GM21723 (cell line): ENCODE measurements around the gene ESPNL.
"Not testable (repeated sequence)": the region's sequence is repeated elsewhere in the genome, so short reads cannot be mapped to it uniquely, and the experiment has no call there.

ENCODE experiments used
- ATAC-seq: cut with Tn5 transposase; IDR thresholded peaks from one replicate; pipeline ENCODE4 v1.9.1; 2021; ENCODE audit warnings: mild to moderate bottlenecking, moderate library complexity; ENCODE audit not compliant: unreplicated experiment

ESPNL gene

GRCh38 chr2:238114331-238114841 is 14.2 kb downstream of the ESPNL start:
- ATAC-seq = no peak

DNA sequence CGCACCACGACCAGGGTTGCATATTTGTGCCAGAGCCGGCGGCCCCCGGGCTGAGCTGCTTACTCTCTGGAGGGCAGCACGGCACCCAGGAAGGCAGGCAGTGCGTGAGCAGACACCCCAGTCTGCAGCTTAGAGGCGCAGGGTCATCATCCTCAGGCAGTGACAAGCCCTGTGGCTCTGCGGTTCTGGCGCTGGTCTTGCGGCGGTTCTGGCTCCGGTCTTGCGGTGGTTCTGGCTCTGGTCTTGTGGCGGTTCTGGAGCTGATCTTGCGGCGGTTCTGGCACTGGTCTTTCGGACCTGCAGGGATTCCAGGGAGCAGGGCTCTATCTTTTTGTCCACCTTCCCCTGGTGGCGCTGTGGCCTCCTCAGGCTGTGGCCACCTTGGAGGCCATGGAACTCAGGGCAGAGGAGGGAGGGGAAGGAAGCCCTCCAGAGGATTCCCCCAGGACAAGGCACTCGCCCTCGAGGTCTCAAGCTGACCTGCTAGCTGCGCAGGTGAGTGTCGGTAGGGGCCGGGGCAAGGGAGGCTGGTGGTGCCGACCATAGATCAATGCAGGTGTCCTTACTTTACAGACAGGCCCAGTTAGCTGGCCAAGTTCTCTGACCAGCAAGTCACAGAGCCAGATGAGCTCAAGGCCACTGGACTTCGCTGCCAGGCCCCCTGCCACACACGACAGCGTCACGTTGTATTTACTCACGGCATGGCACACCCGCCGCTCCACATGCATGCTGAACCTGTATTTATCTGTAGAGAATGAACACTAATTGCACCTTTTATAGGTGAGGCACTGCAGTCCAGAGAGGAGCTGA is 14.9 kb downstream of the ESPNL start:
- no peak for ATAC-seq

DNA sequence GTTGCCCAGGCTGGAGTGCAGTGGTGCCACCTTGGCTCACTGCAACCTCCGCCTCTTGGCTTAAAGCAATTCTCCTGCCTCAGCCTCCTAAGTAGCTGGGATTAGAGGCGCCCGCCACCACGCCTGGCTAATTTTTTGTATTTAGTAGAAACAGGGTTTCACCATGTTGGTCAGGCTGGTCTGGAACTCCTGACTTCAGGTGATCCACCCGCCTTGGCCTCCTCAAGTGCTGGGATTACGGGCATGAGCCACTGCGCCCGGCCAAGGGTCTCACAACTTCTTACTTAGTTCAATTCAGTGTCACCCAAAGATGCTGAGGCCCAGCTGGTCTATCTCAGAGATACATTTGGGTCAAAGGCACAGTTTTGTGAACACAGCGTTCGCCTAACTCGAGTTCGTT is 15.6 kb downstream of the ESPNL start:
- ATAC-seq = not testable (repeated sequence)

DNA sequence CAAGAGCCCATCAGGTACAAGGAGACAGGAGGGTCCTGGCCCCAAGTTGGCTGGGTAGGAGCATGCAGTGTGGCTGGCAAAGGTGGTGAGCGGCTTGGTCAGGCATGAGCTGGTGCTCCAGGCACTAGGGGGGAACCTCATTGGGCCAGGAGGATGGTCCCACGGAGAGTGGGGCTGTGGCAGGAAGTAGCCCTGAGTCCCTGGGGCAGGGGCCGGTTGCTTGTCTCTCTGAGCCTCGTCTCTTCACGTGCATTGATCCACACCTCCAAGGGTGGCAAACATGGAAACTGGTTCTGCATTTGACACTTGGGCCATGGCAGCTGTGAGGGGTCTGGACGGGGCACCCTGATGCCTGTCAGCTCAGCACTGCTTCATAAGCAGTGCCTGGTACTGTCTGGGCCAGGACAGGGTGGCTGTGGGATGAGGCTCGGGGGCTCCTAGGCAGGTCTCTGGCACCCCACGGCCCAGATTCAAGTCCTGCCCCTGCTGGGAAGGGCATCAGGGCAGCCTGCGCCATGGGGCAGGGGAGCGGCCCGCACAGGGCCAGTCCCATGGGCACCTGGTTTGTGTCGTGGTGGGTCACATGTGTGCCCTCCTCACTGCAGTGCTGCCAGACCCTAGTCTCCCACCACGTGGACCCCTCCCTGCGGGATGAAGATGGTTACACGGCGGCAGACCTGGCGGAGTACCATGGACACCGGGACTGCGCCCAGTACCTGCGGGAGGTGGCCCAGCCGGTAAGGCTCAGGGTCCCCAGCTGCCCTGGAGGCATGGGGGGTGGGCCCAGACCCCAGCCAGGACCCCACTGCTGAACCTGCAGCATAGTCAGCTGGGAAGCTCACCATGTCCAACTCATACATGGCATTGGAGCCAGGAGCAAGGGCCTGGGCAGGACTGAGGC is 16.4 kb downstream of the ESPNL start:
- ATAC-seq = no peak

- ATAC-seq = no peak
Observed at GRCh38 chr2:238117199-238118154, 17.3 kb downstream of the ESPNL start.

GRCh38 chr2:238119756-238120462 is 19.8 kb downstream of the ESPNL start:
- ATAC-seq = no peak

DNA sequence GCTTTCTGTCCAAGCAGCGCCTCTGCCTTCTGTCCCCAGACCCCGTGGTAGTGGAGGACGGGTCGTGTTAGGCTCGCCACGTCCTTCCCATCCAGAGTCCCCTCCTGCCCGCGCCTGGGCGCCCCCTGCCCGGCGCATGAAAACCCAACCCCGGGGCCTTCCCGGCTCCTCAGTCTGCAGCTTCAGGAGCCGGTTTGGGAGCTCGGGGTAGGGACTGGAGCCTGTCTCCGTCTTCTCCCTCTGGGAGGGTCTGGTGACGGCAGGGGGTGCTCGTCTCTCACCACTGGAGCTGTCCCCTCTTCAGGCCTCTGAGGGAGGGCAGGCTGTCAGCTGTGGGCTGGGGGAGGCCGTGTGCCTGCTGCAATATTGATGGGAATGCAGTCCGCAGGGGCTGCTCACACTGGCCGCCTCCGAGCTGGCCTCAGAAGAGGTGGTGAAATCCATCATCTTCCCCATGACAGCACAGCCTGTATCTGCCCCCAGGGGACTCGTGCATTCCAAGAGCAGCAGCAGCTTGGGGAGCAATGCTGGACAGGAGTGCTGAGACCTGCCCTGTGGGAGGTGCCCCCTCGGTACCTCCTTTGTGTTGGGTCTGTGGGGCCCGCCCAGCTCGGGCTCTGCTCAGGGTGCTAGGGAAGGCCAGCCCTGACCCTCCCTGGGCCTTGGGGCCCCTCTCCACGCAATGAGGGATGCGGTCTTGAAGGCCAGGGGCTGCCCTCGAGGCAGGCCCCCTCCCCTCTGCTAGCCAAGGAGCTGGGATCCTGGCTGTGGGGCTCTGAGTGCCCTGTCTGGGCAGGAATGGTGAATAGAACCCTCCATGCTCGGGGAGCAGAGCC is 20.5 kb downstream of the ESPNL start:
- no peak for ATAC-seq

GRCh38 chr2:238121511-238122286 is 21.6 kb downstream of the ESPNL start:
- ATAC-seq = no peak

- no peak for ATAC-seq
Observed at GRCh38 chr2:238122287-238123217, 22.4 kb downstream of the ESPNL start.

- ATAC-seq = no peak
Observed at GRCh38 chr2:238123218-238123971, 23.3 kb downstream of the ESPNL start.

- ATAC-seq = no peak
Observed at GRCh38 chr2:238123991-238124470, 23.9 kb downstream of the ESPNL start.

GRCh38 chr2:238124488-238125126 is 24.5 kb downstream of the ESPNL start:
- no peak for ATAC-seq

DNA sequence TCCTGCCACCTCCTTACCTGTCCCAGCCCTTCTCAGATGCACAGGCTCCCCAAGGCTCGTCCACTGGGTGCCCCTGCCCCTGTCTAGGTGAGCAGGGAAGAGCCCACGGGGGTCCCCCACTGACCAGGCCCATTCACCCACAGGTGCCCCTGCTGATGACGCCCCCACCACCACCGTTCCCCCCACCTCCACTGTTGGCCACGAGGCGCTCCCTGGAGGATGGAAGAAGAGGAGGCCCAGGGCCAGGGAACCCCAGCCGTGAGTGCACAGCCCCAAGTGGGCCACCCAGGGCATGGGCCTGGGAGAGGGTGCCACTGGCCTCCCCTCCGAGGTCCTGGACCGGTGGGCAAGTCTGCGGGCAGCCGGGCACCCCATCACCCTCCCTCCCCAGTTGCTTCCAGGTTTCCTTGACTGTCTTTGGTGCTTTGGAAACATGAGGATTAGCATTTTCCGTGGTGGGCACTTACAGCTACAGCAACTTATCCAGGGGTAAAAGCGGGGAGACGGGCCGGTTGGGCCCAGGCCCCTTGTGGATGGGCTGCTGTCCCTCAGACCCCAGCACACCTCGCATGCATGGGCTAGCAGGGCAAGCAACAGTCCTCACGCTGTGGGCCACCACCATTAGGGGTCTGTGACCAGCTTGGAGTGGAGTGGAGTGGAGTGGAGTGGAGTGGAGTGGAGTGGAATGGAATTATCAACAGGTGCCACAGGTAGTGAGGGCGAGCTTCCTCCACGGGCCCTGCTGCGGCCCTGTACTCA is 25.2 kb downstream of the ESPNL start:
- no peak for ATAC-seq

DNA sequence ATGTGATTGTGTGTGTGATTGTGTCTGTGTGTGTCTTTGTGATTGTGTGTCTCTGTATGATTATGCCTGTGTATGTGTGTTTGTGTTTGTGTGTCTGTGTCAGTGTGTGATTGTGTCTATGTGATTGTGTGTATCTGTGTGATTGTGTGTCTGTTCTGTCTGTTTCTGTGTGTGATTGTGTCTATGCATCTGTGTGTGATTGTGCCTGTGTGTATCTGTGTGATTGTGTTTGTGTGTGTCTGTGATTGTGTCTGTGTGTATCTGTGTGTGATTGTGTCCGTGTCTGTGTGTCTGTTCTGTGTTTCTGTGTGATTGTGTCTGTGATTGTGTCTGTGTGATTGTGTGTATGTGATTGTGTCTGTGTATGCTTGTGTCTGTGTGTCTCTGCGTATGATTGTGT is 26.2 kb downstream of the ESPNL start:
- ATAC-seq = no peak

- no peak for ATAC-seq
Observed at GRCh38 chr2:238126775-238127164, 26.6 kb downstream of the ESPNL start.
